GM18858 (cell line): ENCODE data around the gene RPS25.
"Not testable (repeated sequence)": the region's sequence is repeated elsewhere in the genome, so short reads cannot be mapped to it uniquely, and the experiment has no call there.

Source experiments
- ATAC-seq: cut with Tn5 transposase; IDR thresholded peaks from one replicate; pipeline ENCODE4 v1.9.1; 2021; ENCODE audit not compliant: unreplicated experiment

RPS25 gene

GRCh38 chr11:119041821-119042514 lies 23.8 kb upstream of the RPS25 start:
- no peak for ATAC-seq

DNA sequence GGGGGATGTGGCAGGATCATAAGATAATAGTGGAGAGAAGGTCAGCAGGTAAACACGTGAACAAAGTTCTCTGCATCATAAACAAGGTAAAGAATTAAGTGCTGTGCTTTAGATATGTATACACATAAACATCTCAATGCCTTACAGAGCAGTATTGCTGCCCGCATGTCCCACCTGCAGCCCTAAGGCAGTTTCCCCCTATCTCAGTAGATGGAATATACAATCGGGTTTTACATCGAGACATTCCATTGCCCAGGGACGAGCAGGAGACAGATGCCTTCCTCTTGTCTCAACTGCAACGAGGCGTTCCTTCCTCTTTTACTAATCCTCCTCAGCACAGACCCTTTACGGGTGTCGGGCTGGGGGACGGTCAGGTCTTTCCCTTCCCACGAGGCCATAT lies 21.3 kb upstream of the RPS25 start:
- ATAC-seq = not testable (repeated sequence)

- no peak for ATAC-seq
Measured at GRCh38 chr11:119038884-119039283, 20.7 kb upstream of the RPS25 start.

DNA sequence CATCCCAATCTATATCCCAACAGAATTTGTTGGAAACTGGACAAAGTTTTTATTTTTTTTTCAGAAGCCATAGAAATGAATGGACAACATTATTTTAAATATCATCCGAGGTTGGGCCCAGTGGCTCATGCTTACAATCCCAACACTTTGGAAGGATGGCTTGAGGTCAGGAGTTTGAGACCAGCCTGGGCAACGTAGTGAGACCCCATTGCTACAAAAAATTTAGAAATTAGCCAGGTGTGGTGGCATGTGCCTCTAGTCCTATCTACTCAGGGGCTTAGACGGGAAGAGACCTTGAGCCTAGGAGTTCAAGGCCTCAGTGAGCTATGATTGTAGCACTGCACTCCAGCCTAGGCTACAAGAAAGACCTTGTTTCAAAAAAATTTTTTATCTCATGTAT lies 16.7 kb upstream of the RPS25 start:
- no peak for ATAC-seq

DNA sequence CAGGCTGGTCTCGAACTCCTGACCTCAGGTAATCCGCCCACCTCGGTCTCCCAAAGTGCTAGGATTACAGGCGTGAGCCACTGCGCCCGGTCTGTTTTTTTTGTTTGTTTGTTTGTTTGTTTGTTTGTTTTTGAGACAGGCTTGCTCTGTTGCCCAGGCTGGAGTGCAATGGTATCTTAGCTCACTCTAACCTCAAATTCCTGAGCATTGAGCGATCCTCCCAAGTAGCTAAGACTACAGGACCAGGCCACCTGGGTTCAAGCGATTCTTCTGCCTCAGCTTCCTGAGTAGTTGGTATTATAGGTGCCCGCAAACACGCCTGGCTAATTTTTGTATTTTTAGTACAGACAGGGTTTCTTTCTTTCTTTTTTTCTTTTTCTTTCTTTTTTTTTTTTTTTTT lies 15.3 kb upstream of the RPS25 start:
- ATAC-seq = not testable (repeated sequence)

- no peak for ATAC-seq
Measured at GRCh38 chr11:119031912-119032280, 13.8 kb upstream of the RPS25 start.

DNA sequence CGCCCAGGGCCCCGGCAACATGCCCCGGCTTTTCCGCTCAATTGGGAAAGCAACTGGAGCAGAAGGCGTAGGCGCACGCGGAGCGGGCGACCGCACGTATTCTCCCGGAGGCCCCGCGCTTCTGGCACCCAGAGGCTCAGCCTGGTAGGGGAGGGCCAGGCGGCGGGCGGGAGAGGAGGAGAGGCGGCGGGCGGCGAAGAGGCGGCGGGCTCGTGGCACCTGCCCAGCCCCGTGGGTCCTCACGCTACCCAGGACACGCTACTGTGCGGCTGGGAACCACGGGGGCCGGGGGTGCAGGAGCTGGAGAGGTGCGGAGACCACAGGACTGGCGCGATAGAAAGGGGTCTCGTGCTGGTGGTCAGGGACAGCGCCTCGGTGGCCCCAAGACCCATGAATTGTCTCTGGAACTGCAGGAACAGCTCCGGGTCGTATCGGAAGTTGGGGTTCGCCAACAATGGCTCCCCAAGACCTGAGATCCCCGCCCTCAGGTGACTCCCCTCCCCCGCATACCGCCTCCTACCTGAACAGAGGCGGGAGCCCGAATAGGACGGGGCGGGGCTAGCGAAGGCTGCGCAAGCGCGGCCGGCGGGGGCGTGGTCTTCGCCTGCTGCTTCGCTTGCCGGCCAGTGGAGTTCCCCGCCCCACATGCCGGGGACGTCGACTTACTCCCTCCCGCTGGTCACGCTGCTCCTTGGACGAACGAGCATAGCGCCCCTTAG lies 12.3 kb upstream of the RPS25 start, which contains the start of gene SLC37A4:
Gene SLC37A4, minus strand, starts transcription at position 549 of the 719 bp plus-strand sequence.
- ATAC-seq = peak; percentile 87

DNA sequence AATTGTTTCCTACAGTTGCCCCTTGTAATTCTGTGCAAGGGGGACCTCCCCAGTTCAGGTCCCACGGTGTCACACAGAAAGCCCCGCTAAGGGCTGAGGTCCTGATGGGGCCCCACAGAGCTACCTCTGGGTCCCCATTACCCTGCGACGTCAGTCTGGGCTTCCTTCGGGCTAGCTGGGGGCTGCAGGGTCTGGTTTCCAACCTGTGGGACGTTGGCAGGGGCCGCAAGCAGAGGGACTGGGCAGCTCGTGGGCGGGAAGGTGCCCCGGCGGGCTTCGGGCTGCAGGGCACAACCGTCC lies 11.8 kb upstream of the RPS25 start:
- no peak for ATAC-seq

DNA sequence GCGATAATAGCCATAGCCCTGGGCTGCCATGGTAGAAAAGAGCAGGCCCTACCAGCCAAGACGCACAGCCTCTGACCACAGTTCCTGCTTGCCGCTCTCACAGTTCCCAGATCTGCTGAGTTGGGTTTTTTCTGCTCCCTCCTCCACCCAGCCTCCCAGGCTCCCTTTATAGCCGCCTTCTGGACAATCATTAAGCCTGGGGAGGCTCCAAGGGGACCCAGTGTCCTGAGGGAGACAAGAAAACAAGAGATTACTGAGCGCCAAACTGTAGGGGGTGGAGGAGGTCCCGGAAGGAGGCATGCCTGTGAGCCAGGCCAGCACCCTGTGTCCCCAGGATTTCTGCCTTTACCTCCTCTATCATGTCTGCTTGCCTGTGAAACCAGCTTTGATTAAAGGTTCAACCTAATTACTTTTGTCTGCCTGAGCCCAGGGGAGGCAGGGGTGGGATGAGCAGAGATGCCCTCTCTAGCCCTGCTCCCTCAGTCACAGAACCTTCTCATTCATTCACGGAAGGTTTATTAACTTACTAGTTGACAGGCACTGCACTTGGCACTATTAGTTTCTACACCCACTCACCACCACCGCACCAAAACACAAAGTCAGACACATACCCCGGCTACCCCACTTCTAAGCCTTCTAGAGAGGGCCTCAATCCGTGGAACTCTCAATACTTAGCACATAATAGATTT lies 11.3 kb upstream of the RPS25 start:
- no peak for ATAC-seq

- ATAC-seq = no peak
Measured at GRCh38 chr11:119029069-119029339, 10.9 kb upstream of the RPS25 start.

DNA sequence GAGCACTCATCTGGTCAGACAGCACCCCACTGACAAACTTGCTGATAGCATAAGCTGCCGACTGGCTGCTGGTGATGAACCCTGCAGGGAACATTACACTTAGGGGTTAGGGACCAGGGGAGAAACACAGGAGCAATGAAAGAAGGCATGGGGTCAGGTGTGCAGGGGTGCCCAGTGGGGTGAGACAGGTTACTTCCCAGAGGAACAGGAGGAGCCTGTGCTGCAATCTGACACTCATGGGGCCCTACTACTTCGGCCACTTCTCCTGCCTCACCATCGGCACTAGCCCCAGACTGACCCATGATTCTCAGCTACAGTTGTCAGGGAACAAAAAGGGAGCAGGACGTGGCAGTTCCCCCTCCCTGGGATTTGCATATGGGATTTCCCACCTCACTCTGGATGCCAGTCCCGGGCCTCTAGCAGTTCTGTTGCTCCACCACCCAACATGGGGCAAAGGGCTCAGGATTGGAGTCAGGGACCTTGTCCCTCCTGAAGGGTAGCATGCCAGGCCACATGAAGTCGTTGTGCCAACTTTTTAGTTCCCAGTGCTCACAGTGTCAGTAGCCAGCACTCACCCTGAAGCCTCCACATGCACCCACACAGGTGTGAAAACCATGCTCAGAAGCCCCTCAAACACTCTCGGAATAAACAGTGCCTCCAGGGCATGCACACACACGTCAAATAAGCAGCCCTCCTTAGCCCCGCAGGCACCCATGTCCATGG lies 10.4 kb upstream of the RPS25 start:
- ATAC-seq = no peak

- ATAC-seq = no peak
Measured at GRCh38 chr11:119027561-119028345, 9.6 kb upstream of the RPS25 start.

DNA sequence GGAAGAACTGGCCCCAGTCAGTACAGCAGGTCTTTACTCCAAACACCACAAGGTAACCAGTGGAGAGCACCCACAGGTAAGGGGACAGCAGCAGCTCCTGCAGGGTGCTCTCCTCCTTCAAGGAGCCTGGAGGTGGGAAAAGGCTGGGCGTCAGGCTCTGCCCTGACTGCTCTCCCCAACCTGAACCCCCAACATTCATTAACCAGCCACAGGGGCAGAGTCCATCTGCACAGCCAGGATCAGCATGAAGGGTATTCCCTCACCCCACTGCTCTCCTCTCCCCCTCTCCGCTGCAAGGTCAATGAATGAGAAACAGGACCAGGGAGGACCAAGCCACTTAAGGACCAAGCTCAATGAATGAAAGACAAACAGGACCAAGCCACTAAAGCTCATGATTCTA lies 8.8 kb upstream of the RPS25 start:
- ATAC-seq = no peak

- ATAC-seq = no peak
Measured at GRCh38 chr11:119025978-119026766, 8.0 kb upstream of the RPS25 start.

- ATAC-seq = no peak
Measured at GRCh38 chr11:119025541-119025940, 7.4 kb upstream of the RPS25 start.

GRCh38 chr11:119025099-119025473 lies 6.9 kb upstream of the RPS25 start:
- ATAC-seq = no peak

DNA sequence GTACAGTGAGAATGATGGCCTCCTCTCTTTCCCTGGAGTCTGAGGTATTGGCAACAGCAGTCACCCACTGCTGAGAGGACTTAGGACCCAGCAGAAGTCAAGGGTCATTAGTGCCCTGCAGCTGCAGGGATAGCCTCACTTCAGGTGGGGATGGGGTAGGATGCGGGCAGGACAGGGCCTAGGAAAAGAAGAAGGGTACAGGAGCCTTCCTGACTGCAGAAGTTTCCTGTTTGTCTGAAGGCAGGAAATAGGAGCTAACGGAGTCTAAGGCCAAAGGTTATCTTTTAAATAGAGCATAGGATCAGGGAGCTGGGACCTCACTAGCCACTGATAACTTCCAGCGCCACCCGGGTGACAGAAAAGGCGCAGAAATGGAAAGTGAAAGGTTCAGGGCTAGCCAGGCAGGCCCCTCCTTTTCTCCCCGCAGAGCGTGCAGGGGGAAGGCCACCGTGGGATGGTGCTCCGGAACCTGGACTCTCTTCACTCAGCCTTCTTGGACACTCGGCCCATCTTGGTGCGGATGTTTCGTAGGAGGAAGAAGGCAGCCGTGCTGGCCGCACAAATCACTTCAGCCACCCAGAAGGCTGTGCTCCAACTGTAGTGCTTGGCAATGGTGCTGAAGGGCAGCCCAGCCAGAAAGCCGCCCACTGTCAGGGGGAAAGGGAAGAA lies 6.4 kb upstream of the RPS25 start:
- ATAC-seq = no peak

- no peak for ATAC-seq
Measured at GRCh38 chr11:119023741-119024140, 5.6 kb upstream of the RPS25 start.

DNA sequence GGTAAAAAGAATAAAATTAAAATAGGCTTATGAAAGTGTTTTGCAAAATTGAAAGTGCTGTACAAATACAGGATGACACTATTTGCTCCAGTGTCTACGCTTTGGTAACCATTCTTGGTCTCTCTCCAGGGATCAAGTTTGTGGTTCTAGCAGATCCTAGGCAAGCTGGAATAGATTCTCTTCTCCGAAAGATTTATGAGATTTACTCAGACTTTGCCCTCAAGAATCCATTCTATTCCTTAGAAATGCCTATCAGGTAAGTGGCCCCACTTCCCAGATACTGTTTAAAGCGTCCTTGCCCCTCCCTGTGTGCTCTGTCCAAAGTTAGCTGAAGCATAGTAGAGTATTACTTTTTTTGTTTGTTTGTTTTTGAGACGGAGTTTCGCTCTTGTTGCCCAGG lies 3.5 kb upstream of the RPS25 start:
- ATAC-seq = no peak

DNA sequence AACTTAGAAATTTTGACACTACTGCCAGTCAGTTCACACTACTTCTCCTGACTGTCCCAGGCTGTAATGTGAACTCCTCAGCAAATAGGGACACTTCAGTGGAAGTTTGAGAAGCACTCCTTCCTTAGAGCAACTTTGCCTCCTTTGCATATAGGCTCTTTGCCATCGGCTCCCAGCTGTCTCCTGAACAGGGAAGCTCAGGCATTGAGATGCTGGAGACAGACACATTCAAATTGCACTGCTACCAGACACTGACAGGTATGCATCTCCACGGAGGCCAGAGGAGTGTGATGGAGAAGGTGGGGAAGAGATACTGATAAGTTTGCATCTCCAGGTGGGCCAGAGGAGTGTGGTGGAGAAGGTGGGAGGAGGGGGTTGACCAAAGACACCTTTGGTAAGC lies 1.9 kb upstream of the RPS25 start:
- ATAC-seq = no peak
